ENCODE data around the gene EME1.

Gene EME1, protein sequence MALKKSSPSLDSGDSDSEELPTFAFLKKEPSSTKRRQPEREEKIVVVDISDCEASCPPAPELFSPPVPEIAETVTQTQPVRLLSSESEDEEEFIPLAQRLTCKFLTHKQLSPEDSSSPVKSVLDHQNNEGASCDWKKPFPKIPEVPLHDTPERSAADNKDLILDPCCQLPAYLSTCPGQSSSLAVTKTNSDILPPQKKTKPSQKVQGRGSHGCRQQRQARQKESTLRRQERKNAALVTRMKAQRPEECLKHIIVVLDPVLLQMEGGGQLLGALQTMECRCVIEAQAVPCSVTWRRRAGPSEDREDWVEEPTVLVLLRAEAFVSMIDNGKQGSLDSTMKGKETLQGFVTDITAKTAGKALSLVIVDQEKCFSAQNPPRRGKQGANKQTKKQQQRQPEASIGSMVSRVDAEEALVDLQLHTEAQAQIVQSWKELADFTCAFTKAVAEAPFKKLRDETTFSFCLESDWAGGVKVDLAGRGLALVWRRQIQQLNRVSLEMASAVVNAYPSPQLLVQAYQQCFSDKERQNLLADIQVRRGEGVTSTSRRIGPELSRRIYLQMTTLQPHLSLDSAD

DNA sequence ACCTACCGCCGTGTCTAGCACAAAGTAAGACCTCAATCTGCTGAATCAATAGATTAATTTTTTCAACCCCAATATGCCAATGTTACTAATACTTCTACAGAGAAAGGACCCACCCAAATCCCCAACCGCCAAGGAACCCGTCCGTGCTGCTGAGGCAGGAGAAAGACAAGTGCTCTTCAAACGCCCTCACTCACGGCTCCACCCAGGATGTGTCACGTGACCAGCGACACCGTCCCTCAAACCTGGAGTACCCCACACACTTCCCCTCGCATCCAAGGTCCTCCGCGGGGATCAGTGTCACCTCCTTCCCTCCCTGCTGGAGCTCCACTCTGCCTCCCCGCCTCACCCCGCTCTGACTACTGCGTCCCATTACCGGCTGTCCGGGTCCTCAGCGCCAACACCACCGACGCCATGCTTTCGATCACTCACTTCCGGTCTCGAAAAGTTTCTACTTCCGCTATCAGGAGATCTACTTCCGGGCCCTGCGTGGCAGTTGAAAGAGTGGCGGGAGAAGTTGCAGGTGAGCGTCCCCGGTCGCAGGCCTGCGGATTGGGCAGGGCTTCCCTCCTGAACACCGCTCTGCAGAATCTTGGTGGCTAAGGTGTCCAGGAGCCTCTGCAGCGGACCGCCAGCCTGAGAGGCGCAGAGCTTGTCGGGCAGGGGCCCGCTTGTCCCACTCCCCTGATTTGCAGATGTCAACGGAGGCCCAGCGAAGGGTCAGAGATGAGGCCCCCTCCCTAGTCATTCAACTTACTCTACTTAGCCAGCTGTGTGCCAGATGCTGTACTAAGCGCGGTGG is at the start of gene EME1, which contains the start of gene MRPL27:
TSS of gene EME1 (plus strand) at position 472 of the 799 bp plus-strand sequence. CDS start 1,980 bp downstream, outside the sequence.
TSS of gene MRPL27 (minus strand) at position 427 of the 799 bp plus-strand sequence. CDS start at position 413, 14 bp downstream.
- no peak for FAIRE-seq

GRCh38 chr17:50325906-50326305 is 47.1 kb upstream of the EME1 start:
- no peak for FAIRE-seq

DNA sequence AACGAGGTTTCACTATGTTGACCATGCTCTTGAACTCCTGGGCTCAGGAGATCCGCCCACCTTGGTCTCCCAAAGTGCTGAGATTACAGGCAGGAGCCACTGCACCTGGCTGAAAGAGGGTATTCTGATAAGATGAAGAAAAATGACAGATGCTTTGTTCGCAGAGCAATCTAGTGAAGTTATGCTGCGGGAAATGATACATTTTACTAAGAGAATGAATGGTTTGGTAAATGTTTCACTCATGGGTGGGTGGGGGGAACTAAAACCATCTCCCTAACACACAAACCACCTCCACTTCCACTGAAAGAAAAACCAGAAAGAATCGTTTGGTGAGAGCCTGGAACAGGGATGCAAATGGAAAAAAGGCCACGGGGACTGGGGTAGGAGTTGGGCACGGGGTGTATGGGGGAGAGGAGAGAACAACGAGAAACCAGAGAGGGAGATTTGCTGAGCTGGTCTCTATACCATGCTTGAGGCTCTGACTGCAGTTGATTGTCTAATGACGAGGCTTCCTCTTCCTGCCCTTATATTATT is 46.1 kb upstream of the EME1 start:
- no peak for FAIRE-seq

DNA sequence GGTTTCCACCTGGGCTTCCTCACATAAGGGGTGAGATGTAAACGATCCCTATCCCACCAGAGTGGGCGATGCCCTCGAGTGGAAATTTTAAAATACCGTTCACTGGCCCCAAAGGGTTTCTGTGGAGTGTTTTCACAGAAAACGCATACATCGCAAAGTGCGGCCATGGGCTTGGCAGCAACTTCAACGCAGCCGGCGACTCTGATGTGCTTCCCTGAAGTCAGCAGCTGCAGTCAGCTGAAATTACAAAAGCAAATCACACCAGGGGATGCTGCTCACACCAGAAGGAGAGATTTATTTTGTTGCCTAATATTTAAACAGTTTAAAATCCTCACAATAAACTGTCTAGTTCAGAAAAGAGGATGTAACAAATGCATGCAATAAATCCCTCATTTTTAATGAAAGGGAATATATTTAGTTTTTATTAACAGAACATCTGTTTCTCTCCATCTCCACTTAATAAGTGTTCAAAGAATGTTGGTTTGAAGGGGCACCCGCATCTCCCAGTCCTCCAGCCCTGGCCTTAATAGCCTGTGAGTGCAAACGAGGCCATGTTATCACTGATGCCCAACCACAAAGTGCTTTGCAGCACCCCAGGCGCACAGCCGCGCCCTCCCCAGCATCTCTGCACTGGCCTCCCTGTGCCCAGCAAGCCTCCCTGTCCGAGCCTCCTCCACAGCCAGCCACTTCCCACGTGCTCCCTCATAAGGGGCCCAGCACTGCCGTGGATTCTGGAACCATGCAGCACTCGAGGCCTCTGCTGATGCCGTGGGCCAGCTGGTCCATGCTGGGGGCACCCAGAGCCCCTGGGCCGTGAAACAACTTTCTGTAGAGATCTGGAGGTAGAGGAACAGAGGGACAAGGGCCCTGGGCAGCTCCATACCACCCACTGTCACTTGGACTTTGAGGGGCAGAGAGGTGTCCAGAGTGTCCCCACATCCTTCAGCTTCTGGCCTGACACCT is 44.4 kb upstream of the EME1 start:
- FAIRE-seq = no peak

DNA sequence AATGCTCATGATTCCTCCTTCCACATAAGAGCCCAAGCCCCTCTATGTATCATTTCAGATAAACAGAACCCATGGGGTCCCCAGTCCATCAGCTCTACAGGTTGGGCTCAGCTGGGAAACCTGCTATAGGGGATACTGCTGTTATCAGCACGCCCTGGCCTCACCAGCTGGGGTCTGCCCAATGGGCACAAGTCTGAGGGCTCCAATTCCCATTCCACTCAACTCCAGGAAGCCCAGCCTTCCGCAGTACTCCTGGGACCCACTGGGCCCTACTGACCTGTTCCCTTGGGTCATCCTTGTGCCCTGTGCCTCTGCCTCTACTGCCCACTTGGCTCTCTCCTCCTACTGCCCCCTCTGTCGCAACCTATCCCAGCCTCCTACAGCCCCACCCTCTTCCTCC is 43.3 kb upstream of the EME1 start:
- no peak for FAIRE-seq

DNA sequence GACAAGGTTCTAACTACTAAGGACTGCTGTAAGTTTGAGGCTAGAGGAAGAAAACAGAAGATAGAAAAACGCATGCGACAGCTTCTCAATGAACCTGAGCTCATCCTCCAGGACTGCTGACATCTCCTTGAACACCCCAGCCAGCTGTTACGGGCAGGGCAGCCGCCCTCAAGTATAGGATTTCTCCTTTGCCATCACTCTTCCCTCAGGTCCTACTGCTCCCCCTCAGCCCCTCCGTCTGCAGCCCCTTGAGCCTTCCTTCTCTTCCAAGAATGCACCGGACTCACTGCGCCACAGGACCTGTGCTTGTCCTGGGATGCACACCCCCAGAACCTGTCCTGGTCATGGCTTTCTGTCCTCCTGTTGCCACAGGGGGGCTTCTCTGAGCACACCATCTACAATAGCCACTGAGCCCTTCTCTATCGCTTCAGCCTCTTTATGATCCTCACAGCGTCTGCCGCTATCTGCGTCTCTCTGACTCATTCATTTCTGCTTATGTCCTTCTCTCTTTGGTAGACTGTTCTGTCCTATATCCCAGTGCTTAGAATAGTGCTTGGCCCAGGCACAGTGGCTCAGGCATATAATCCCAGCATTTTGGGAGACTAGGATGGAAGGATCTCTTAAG is 42.8 kb upstream of the EME1 start:
- no peak for FAIRE-seq

GRCh38 chr17:50331085-50331791 is 41.8 kb upstream of the EME1 start:
- no peak for FAIRE-seq

DNA sequence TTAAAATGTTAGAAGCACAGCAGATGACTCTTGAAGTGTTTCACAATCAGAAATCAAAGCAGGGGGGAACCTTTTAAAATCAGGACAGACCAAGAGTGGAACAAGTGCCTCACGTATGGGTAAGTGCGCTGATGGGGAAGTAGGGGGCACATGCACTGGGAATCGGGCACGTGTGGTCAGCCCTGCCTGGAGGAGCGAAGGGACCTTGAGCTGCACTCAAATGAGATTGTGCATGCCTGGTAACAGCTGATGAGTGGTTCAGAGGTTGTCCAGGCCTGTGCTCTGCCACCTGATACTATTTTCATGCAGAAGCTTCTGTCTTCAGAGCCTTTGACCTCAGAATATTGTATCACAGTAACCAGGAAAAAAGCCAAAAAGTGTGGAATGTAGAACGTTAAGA is 40.8 kb upstream of the EME1 start:
- no peak for FAIRE-seq

DNA sequence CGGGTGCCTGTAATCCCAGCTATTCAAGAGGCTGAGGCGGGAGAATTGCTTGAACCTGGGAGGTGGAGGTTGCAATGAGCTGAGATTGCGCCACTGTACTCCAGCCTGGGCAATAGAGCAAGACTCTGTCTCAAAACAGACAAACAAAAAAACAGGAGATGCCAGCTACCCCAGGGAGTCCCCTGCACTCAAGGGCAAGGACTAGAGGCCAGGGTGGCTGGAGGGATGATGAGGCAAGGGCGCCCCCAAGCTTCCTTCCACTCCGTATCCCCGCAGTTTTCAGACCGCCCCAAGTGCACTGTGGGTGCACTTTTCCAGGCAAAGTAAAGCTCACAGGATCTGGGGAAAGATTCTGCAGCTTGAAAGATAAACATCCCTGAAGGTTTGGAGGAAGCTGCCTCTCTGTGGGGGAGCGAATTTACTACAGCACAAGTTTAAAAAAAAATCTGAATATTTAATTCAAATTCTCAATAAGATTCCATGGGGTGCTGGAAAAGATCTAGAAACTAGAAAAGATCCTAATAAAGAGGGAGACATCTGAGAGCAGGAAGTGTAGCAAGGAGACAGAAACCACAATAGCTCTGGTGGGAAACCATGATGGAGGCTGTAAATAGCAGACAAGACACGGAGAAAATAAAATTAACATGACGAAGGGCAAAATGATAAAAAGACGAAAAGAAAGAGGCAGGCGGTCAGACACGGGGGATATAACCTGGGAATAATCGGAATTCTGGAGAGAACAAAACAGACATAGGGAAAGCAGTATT is 39.6 kb upstream of the EME1 start:
- peak; percentile 67 for FAIRE-seq

DNA sequence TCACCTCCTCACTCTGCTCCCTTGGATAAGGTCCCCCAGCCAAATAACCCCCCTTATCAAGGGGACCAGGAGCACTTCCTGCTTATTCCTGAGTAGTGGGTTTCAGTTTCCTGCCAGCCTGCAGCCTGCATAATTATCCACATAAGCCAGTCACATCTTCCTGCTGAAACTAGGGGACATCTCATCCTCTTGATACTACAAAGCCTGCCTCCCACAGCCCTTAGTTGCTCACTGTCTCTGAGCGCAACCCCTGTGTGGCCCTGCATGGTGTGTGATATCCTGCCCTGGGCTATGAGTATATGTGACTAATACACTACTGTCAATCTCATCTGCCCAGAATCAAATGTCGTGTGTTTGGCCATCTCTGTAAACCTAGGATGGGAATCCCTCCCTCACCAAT is 35.1 kb upstream of the EME1 start:
- no peak for FAIRE-seq

DNA sequence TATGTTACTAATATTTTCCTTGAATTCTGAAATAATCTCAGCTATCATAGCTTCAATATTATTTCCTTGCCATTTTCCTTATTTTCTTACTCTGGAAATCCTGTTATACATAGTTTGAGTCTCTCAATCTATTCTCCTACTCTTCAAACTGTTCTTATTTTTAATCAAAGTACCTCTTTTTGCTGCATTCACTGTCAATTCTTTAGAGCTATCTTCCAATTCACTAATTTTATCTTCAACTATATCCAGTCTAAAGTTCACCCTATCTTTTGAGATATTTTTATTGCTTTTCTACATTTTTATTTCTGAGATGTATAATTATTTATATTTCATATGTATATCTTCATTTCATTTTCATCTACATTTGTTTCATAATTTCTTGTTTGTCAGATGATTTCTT is 34.4 kb upstream of the EME1 start:
- peak; percentile 33 for FAIRE-seq

DNA sequence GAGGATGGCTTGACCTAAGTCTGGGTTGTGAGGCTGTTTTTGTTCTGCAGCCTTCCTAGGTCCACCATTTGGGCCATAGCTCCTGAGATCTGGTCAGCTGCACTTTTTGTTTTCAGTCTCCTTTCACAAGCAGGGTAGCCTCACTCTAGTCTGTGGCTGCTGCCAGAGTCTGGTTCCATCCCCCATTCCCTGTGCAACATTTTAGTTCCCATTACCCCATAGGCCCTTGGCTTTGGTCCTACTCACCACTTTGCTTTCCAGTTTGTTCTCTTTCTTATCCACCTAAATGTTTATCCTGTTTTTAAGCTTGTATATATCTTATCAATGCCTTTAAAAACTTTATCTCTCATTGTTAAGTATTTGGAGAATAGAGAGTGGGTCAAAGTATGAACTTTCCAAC is 33.6 kb upstream of the EME1 start:
- no peak for FAIRE-seq

DNA sequence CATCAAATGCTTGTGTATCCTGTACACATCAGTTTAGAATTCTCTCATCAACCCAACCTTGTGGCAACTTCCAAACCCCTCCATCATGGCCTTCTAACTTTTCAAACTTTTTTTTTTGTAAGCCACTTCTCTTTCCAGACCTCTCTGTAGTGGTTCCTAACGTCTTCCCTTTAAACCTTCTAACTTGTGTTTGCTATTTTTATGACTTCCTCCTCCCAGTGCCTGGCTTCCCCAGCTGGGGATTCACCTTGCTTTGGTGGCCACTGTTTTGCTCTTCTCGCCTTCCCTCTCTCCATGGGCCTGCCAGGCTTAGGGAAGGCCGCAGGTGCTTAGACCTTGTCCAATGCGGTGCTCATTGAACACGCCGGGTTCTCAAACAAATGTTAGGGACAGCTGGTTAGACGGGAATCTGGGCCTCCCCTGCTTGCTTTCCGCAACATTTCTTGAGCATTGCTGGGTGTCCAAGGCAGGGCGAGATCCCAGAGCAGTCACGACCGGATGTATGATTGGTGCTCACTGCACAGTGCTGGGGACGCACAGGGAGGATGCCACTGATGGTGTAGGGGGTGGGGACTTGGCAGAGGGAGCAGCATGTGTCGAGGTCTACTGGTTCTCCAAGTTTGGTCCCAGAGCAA is 28.2 kb upstream of the EME1 start:
- FAIRE-seq = no peak

DNA sequence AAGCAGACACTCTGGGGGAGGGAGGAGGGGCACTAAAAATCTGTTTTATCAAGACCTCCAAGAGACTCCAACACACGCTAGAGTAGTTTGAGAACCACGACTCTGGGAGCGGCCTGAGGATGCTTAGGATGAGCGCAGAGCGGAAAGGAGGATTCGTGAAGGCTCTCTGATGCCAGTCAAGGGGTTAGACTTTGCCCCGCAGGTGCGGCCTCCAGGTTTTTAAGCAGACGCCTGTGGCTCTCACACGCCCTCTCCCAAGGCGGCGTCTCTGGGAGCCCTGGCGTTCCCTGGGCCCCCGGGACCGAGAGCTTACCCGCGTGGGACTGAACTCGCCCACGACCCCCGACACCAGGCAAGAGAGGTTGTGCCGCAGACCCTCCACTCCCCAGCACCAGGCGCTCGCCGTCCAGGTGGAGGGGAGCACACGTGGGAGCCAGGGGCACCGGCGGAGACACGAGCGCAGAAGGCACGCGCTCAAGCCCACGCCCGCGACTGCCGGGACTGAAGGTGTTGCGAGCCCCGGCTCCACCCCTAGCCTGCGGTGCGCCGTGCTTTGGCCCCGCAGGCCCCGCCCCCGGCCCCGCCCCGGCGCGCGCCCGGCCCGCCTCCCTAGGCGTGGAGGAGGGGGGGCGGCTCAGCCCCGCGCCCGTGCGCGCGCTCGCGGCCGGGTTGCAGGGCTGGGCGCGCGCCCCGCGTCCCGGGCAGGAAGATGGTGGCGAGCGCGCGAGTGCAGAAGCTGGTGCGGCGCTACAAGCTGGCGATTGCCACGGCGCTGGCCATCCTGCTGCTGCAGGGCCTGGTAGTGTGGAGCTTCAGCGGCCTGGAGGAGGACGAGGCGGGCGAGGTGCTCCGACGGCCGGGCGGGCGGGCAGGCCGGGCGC is 27.4 kb upstream of the EME1 start, which contains the start of gene XYLT2:
TSS of gene XYLT2 (plus strand) at position 695 of the 881 bp plus-strand sequence. CDS start at position 710, 15 bp downstream.
- FAIRE-seq = no peak

DNA sequence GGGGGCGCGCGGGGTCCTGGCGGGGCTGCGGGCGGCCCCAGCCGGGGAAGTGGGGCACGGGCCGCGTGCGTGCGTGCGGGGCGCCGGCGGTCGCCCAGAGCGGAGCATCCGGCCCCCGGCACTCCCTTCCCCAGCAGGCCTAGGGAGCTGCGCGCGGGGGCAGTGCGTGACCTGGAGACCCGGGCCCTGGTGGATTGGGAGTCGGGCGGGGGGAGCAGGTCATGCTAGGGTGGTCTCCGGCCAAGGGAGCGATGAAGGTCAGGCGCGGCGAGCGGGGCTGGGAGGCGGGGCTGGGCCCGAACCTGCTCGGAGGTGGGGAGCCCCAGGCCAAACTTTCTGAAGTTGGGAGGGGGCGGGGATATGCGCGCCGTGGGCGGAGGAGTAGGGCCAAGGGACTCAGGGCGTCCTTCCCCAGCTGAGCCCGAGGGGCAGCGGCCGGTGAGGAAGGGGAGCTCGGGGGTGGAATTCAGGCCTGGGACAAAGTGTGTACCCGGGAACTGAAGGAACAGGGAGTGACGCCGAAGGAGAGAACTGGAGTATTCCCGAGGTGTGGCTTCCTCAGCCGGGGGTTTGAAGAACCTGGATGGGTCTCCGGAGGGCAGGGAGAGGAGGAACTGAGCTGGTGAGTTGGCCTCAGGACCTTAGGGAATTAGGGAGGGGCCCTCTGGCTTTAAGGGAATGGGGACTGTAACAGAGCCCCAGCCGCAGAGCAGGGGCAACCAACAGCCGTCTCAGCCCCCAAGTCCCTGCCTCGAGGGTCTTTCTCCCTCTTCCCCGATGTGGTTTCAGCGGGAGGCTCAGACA is 26.5 kb upstream of the EME1 start:
- no peak for FAIRE-seq

- no peak for FAIRE-seq
Observed at GRCh38 chr17:50347117-50347893, 25.7 kb upstream of the EME1 start.

DNA sequence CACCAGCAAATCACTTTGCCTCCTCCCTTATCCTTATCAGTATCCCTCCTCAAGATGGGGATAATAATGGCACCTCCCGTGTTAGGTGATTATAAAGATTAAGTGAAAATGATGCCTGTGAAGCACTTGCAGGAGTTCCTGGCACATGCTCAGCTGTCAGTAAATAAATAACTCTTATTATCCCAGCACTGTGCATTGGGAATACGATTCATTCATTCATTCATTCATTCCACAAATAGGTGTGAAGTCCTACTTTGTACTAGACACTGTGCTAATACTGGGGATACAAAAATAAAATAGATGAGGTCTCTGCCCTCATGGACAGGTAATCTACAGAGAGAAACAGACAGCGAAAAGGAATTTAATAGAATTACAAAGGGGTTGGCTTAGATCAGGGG is 25.1 kb upstream of the EME1 start:
- FAIRE-seq = no peak
